Hepatocyte (in vitro differentiated cells): ENCODE results near the gene NXN.

Source experiments
- CTCF ChIP-seq: fragments of 200-600 bp; sonication (generic); IDR thresholded peaks from 2 replicates; pipeline ENCODE4 v1.5.1; 2016; ENCODE audit warnings: antibody characterized with exemption, mild to moderate bottlenecking; ENCODE audit not compliant: poor library complexity
- EZH2 ChIP-seq: fragments of 200-600 bp; sonication (generic); IDR thresholded peaks from 2 replicates; pipeline ENCODE4 v1.6.1; 2016; ENCODE audit warnings: antibody characterized with exemption, mild to moderate bottlenecking, borderline replicate concordance
- EZH2phosphoT487 ChIP-seq: fragments of 200-600 bp; sonication (generic); IDR thresholded peaks from one replicate; pipeline ENCODE4 v1.6.1; 2018; ENCODE audit warnings: antibody characterized with exemption, mild to moderate bottlenecking, low read depth, moderate library complexity; ENCODE audit not compliant: unreplicated experiment, severe bottlenecking

GRCh38 chr17:998111-998510, 18.5 kb upstream of the NXN start:
- no peak for TF ChIP-seq CTCF
- TF ChIP-seq EZH2: no peak
- TF ChIP-seq EZH2phosphoT487: no peak
